HG03521 (cell line): ENCODE results near the gene ANAPC15.

Experiments
- ATAC-seq: cut with Tn5 transposase; IDR thresholded peaks from one replicate; pipeline ENCODE4 v1.9.1; 2021; ENCODE audit warnings: mild to moderate bottlenecking, moderate library complexity; ENCODE audit not compliant: unreplicated experiment

The ANAPC15 gene

GRCh38 chr11:72127923-72128322 lies 15.4 kb upstream of the ANAPC15 start:
- ATAC-seq: no peak

GRCh38 chr11:72125956-72126355 lies 13.5 kb upstream of the ANAPC15 start:
- ATAC-seq: no peak

- ATAC-seq: no peak
These were observed 11.6 kb upstream of the ANAPC15 start for GRCh38 chr11:72124046-72124445.

- ATAC-seq: no peak
These were observed 10.7 kb upstream of the ANAPC15 start for GRCh38 chr11:72123117-72123653.

GRCh38 chr11:72122607-72123006 lies 10.1 kb upstream of the ANAPC15 start:
- no peak for ATAC-seq

GRCh38 chr11:72120930-72121329 lies 8.4 kb upstream of the ANAPC15 start:
- ATAC-seq: no peak

- ATAC-seq: no peak
These were observed 6.7 kb upstream of the ANAPC15 start for GRCh38 chr11:72119198-72119597.

GRCh38 chr11:72116019-72116755 lies 3.7 kb upstream of the ANAPC15 start:
- ATAC-seq: no peak

- no peak for ATAC-seq
These were observed 2.1 kb upstream of the ANAPC15 start for GRCh38 chr11:72114570-72114969.

GRCh38 chr11:72112978-72113808 lies 698 bp upstream of the ANAPC15 start:
- no peak for ATAC-seq

GRCh38 chr11:72111300-72112142 lies 974 bp downstream of the ANAPC15 start:
- ATAC-seq: no peak

- ATAC-seq: no peak
These were observed 6.6 kb downstream of the ANAPC15 start, which contains the start of gene TOMT for GRCh38 chr11:72105888-72106287. TSS of gene TOMT (plus strand) at chr11:72105924. CDS start at chr11:72105952, 28 bp downstream.

GRCh38 chr11:72103754-72104167 lies 8.7 kb downstream of the ANAPC15 start:
- no peak for ATAC-seq

- ATAC-seq: peak; percentile 84
These were observed 9.3 kb downstream of the ANAPC15 start, which contains the start of gene LAMTOR1 for GRCh38 chr11:72102946-72103753. TSS of gene LAMTOR1 (minus strand) at chr11:72103297. CDS start at chr11:72103224, 73 bp downstream.

GRCh38 chr11:72102631-72102945 lies 9.9 kb downstream of the ANAPC15 start:
- no peak for ATAC-seq

GRCh38 chr11:72102162-72102561 lies 10.3 kb downstream of the ANAPC15 start:
- ATAC-seq: no peak

- no peak for ATAC-seq
These were observed 12.0 kb downstream of the ANAPC15 start for GRCh38 chr11:72100462-72100861.

- ATAC-seq: no peak
These were observed 12.5 kb downstream of the ANAPC15 start for GRCh38 chr11:72100009-72100408.

GRCh38 chr11:72098741-72099140 lies 13.8 kb downstream of the ANAPC15 start:
- ATAC-seq: no peak

- ATAC-seq: no peak
These were observed 21.2 kb downstream of the ANAPC15 start for GRCh38 chr11:72091292-72091691.
